ENCODE results near the gene RASAL1. TPM values are rescaled to one million over a fixed set of nuclear protein-coding genes. Genes with fewer than 3 reads are reported as not detected.
A peak's percentile ranks its signal among the peaks of the same experiment; 100 is the strongest.

The RASAL1 gene
- total RNA-seq, 1 donor: not detected

GRCh38 chr12:113064395-113065125, 71.0 kb downstream of the RASAL1 start:
- Histone ChIP-seq H3K4me1 (ENCODE audit: insufficient read depth, low read length) (no peaks in the 10 kb centered on the region), H3K79me2 (ENCODE audit: insufficient read depth, low read length) (no peaks in the 10 kb centered on the region), H2AFZ (ENCODE audit: low read length) (no peak overlapping the region), H3K9me3 (ENCODE audit: low read depth, low read length) (no peaks in the 10 kb centered on the region), H3K27me3 (ENCODE audit: insufficient read depth, low read length) (no peaks in the 10 kb centered on the region), H3K27ac (ENCODE audit: low read depth, low read length) (no peak overlapping the region), H4K20me1 (ENCODE audit: insufficient read depth, low read length) (no peaks in the 10 kb centered on the region), H3K4me2 (ENCODE audit: insufficient read depth, low read length) (no peak overlapping the region), H3K4me3 (ENCODE audit: insufficient read depth, low read length) (no peak overlapping the region), H3K36me3 (ENCODE audit: insufficient read depth, low read length) (no peaks in the 10 kb centered on the region)
- DNase-seq (ENCODE audit: insufficient read length, low spot score, missing footprints): no peak
- TF ChIP-seq CTCF (IDR thresholded peaks at IDR 0.05; ENCODE audit: extremely low read depth, low read depth, low read length): no peak

GRCh38 chr12:113063396-113064350, 71.9 kb downstream of the RASAL1 start:
- Histone ChIP-seq H2AFZ (ENCODE audit: low read length) (no peak overlapping the region), H4K20me1 (ENCODE audit: insufficient read depth, low read length) (no peaks in the 10 kb centered on the region), H3K27ac (ENCODE audit: low read depth, low read length) (no peak overlapping the region), H3K4me2 (ENCODE audit: insufficient read depth, low read length) (no peak overlapping the region), H3K36me3 (ENCODE audit: insufficient read depth, low read length) (no peaks in the 10 kb centered on the region), H3K4me1 (ENCODE audit: insufficient read depth, low read length) (no peaks in the 10 kb centered on the region), H3K4me3 (ENCODE audit: insufficient read depth, low read length) (no peak overlapping the region), H3K79me2 (ENCODE audit: insufficient read depth, low read length) (no peaks in the 10 kb centered on the region), H3K27me3 (ENCODE audit: insufficient read depth, low read length) (no peaks in the 10 kb centered on the region), H3K9me3 (ENCODE audit: low read depth, low read length) (no peaks in the 10 kb centered on the region)
- no peak for TF ChIP-seq CTCF (IDR thresholded peaks at IDR 0.05; ENCODE audit: extremely low read depth, low read depth, low read length)
- peak; percentile 61 for DNase-seq (ENCODE audit: insufficient read length, low spot score, missing footprints)

- no peak overlapping the region for H3K4me3 ChIP-seq (ENCODE audit: insufficient read depth, low read length)
- H3K4me1 ChIP-seq (ENCODE audit: insufficient read depth, low read length): no peaks in the 10 kb centered on the region
- peaks cover 4% of the 10 kb centered on the region for H3K27me3 ChIP-seq (ENCODE audit: insufficient read depth, low read length)
- H3K4me2 ChIP-seq (ENCODE audit: insufficient read depth, low read length): no peak overlapping the region
- no peak overlapping the region for H2AFZ ChIP-seq (ENCODE audit: low read length)
- no peak overlapping the region for H3K27ac ChIP-seq (ENCODE audit: low read depth, low read length)
- H3K36me3 ChIP-seq (ENCODE audit: insufficient read depth, low read length): no peaks in the 10 kb centered on the region
- DNase-seq (ENCODE audit: insufficient read length, low spot score, missing footprints): peak; percentile 78
- TF ChIP-seq CTCF (IDR thresholded peaks at IDR 0.05; ENCODE audit: extremely low read depth, low read depth, low read length): no peak
- no peaks in the 10 kb centered on the region for H4K20me1 ChIP-seq (ENCODE audit: insufficient read depth, low read length)
- H3K79me2 ChIP-seq (ENCODE audit: insufficient read depth, low read length): no peaks in the 10 kb centered on the region
- no peaks in the 10 kb centered on the region for H3K9me3 ChIP-seq (ENCODE audit: low read depth, low read length)
Measured at GRCh38 chr12:113062502-113063395, 72.8 kb downstream of the RASAL1 start.

Measured in osteoblast (primary cell).